GM23338 (cell line): Measurements from ENCODE around the gene ZNF491. TPM values are rescaled to one million over a fixed set of nuclear protein-coding genes. Genes with fewer than 3 reads are reported as not detected.
"Not testable (repeated sequence)": the region's sequence is repeated elsewhere in the genome, so short reads cannot be mapped to it uniquely, and the experiment has no call there.

ENCODE experiments used
- ATAC-seq: fragments of 200-7000 bp; cut with Tn5 transposase; 3 replicates; pipeline ENCODE4 v1.9.1; 2020
- DNase-seq: peaks from one replicate; pipeline ENCODE4 v3.0.0-alpha.2; 2015; ENCODE audit warnings: low spot score
- H2AFZ ChIP-seq: fragments of 200-600 bp; sonication (generic); 2 replicates; pipeline ENCODE4 v1.8.0; 2016; ENCODE audit warnings: antibody characterized with exemption, mild to moderate bottlenecking, moderate library complexity
- H3F3A ChIP-seq: fragments of 200-600 bp; sonication (generic); replicated peaks from 2 replicates; pipeline ENCODE4 v1.8.0; 2017; ENCODE audit warnings: antibody characterized with exemption, mixed run types, low read depth
- H3K27ac ChIP-seq: fragments of 200-600 bp; sonication (generic); 2 replicates; pipeline ENCODE4 v1.6.1; 2016; ENCODE audit warnings: low read depth
- H3K27me3 ChIP-seq: fragments of 200-600 bp; sonication (generic); 2 replicates; pipeline ENCODE4 v1.8.0; 2016; ENCODE audit warnings: mild to moderate bottlenecking, mixed run types, moderate library complexity; ENCODE audit not compliant: insufficient read depth
- H3K36me3 ChIP-seq: fragments of 200-600 bp; sonication (generic); 2 replicates; pipeline ENCODE4 v1.8.0; 2016; ENCODE audit warnings: mild to moderate bottlenecking; ENCODE audit not compliant: insufficient read depth
- H3K4me1 ChIP-seq: fragments of 200-600 bp; sonication (generic); 2 replicates; pipeline ENCODE4 v1.8.0; 2016; ENCODE audit warnings: mild to moderate bottlenecking, moderate library complexity; ENCODE audit not compliant: insufficient read depth
- H3K4me2 ChIP-seq: fragments of 200-600 bp; sonication (generic); 2 replicates; pipeline ENCODE4 v1.7.1; 2017; ENCODE audit warnings: mixed run types
- H3K4me3 ChIP-seq: fragments of 200-600 bp; sonication (generic); 2 replicates; pipeline ENCODE4 v1.6.1; 2016; ENCODE audit warnings: mixed run types
- H3K79me2 ChIP-seq: fragments of 200-600 bp; sonication (generic); replicated peaks from 2 replicates; pipeline ENCODE4 v1.8.0; 2017; ENCODE audit warnings: mild to moderate bottlenecking; ENCODE audit not compliant: insufficient read depth
- H3K9me2 ChIP-seq: fragments of 200-600 bp; sonication (generic); 2 replicates; pipeline ENCODE4 v1.8.0; 2017; ENCODE audit not compliant: insufficient read depth
- H4K20me1 ChIP-seq: fragments of 200-600 bp; sonication (generic); replicated peaks from 2 replicates; pipeline ENCODE4 v1.8.0; 2017; ENCODE audit warnings: mild to moderate bottlenecking; ENCODE audit not compliant: insufficient read depth
- H3K27ac Mint-ChIP-seq: 2 replicates; pipeline ENCODE4 v1.8.0; 2020; ENCODE audit warnings: inconsistent platforms, mild to moderate bottlenecking, moderate library complexity, mixed read lengths
- H3K27me3 Mint-ChIP-seq: 3 replicates; pipeline ENCODE4 v1.8.0; 2022; ENCODE audit warnings: low read depth, mild to moderate bottlenecking, moderate library complexity, mixed read lengths, inconsistent platforms; ENCODE audit not compliant: insufficient read depth, poor library complexity
- H3K36me3 Mint-ChIP-seq: 3 replicates; pipeline ENCODE4 v1.8.0; 2021; ENCODE audit warnings: low read depth, mild to moderate bottlenecking, inconsistent platforms, moderate library complexity, mixed read lengths
- H3K4me1 Mint-ChIP-seq: 3 replicates; pipeline ENCODE4 v1.8.0; 2020; ENCODE audit warnings: mild to moderate bottlenecking, inconsistent platforms, mixed read lengths
- H3K4me3 Mint-ChIP-seq: 3 replicates; pipeline ENCODE4 v1.8.0; 2021; ENCODE audit warnings: moderate library complexity, mild to moderate bottlenecking, inconsistent platforms, mixed read lengths
- H3K9me3 Mint-ChIP-seq: 3 replicates; pipeline ENCODE4 v1.8.0; 2020; ENCODE audit warnings: moderate library complexity, mild to moderate bottlenecking, inconsistent platforms, mixed read lengths
- EZH2 ChIP-seq: fragments of 200-600 bp; sonication (generic); IDR thresholded peaks from one replicate; pipeline ENCODE4 v1.8.0; 2017; ENCODE audit warnings: antibody characterized with exemption, mild to moderate bottlenecking, low read depth; ENCODE audit not compliant: unreplicated experiment
- EZH2phosphoT487 ChIP-seq: fragments of 200-600 bp; sonication (generic); IDR thresholded peaks from one replicate; pipeline ENCODE4 v1.8.1; 2018; ENCODE audit warnings: antibody characterized with exemption; ENCODE audit not compliant: unreplicated experiment
- JUNB ChIP-seq: IDR thresholded peaks from one replicate; pipeline ENCODE4 v1.6.1; 2016; ENCODE audit warnings: antibody characterized with exemption; ENCODE audit not compliant: unreplicated experiment
- NANOG ChIP-seq: IDR thresholded peaks from 2 replicates; pipeline ENCODE4 v1.6.1; 2016; ENCODE audit warnings: antibody characterized with exemption, borderline replicate concordance
- POLR2AphosphoS5 ChIP-seq: IDR thresholded peaks from 2 replicates; pipeline ENCODE4 v1.6.1; 2016; ENCODE audit warnings: antibody characterized with exemption, low read depth
- ZNF114 ChIP-seq: fragments of 250-450 bp; sonication (Bioruptor Pico); IDR thresholded peaks from 2 replicates; pipeline ENCODE4 v1.5.0; 2020; ENCODE audit warnings: mild to moderate bottlenecking, moderate library complexity
- ZNF331 ChIP-seq: fragments of 250-450 bp; sonication (Bioruptor Pico); IDR thresholded peaks from 2 replicates; pipeline ENCODE4 v1.5.0; 2020; ENCODE audit warnings: low read depth, mild to moderate bottlenecking, moderate library complexity
- polyA plus RNA-seq: library from polyadenylated mRNA; unstranded; fragments of >200 nt; fragmentation: Nextera tagmentation; extraction: Ambion mirVana; gene quantifications from 2 replicates; pipeline ENCODE4 v1.2.1, GENCODE V29; 2016
- total RNA-seq: library from RNA; depleted of rRNA; stranded (reverse); fragments of >200 nt; shearing (Covaris generic); gene quantifications from 2 replicates; pipeline ENCODE4 v1.2.3, GENCODE V29; 2014
- TF ChIP-seq, protein P1 (sequence below), 2 experiments: fragments of 200-600 bp in 1 of 2; sonication (generic) in 1 of 2; conservative IDR thresholded peaks; 2 replicates each; pipeline versions ENCODE4 v1.5.1 to v1.6.1; 2016 to 2017; ENCODE audit warnings: antibody characterized with exemption in 2 of 2, low read depth in 2 of 2, mild to moderate bottlenecking in 2 of 2, moderate library complexity in 1 of 2
- TF ChIP-seq, protein P2 (sequence below): IDR thresholded peaks from 2 replicates; pipeline ENCODE4 v1.6.1; 2016; ENCODE audit warnings: antibody characterized with exemption
- TF ChIP-seq, protein P3 (sequence below): fragments of 250-450 bp; sonication (Bioruptor Pico); IDR thresholded peaks from 2 replicates; pipeline ENCODE4 v1.5.0; 2020; ENCODE audit warnings: mild to moderate bottlenecking, moderate library complexity

ZNF491 gene
- total and polyA plus RNA-seq, 2 experiments from 2014 or later, result 0.32 to 1.3 TPM

DNA sequence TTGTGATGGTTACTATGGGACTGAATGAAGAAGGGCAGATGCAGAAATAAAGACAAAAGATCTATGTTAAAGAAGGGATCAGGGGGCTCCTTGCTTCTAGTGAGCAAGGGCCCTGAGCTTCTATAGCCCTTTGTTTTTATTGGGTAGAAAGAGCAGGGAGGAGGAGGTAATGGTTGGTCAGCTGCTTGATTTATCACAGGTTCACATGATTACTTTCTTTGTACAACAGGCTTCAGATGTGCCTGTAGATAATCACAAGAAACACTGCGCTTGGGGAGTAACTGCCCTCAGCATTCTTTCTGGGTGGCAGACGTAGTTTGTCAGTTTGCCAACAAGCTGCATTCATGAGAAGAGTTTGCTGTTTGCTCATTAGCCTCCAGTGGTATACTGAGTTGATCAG, 45.4 kb downstream of the ZNF491 start (continued):
- TF ChIP-seq ZNF331 (no peak), EZH2phosphoT487 (no peak), JUNB (no peak)

DNA sequence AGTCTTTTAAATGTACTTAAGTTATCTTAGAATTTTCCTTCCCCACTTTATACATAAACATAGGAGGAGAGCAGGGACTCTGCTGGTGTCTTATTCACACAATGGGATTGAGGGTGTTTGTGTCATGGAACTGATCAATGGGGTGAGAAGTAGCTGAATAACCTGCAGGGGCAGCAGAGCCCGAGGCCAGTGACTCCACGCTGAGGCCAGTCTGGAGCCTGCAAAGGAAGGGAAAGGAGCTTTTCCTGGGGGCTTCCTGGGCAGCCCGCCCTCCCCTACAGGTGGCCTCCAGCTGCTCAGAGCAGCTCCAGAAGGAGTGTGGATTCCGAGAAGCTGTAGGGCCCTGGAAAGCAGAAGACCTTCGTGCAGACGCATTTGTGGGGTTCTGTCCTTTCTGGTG, 49.3 kb downstream of the ZNF491 start:
- H2AFZ ChIP-seq, H3K27me3 Mint-ChIP-seq, ATAC-seq, H3K4me1 ChIP-seq, H3K4me1 Mint-ChIP-seq, H3K9me2 ChIP-seq, H3K79me2 ChIP-seq, H3K4me3 Mint-ChIP-seq, H3K27ac ChIP-seq, H3K36me3 ChIP-seq, H3K4me3 ChIP-seq, H3K27ac Mint-ChIP-seq, H4K20me1 ChIP-seq, H3K4me2 ChIP-seq, H3F3A ChIP-seq: not testable (repeated sequence)
- peaks cover 15% of the 10 kb centered on the region for H3K27me3 ChIP-seq
- peak; percentile 59 for DNase-seq
- Mint-ChIP-seq H3K9me3 (peaks cover 95% of the 10 kb centered on the region), H3K36me3 (peaks cover 22% of the 10 kb centered on the region)
- TF ChIP-seq, protein P1, sequence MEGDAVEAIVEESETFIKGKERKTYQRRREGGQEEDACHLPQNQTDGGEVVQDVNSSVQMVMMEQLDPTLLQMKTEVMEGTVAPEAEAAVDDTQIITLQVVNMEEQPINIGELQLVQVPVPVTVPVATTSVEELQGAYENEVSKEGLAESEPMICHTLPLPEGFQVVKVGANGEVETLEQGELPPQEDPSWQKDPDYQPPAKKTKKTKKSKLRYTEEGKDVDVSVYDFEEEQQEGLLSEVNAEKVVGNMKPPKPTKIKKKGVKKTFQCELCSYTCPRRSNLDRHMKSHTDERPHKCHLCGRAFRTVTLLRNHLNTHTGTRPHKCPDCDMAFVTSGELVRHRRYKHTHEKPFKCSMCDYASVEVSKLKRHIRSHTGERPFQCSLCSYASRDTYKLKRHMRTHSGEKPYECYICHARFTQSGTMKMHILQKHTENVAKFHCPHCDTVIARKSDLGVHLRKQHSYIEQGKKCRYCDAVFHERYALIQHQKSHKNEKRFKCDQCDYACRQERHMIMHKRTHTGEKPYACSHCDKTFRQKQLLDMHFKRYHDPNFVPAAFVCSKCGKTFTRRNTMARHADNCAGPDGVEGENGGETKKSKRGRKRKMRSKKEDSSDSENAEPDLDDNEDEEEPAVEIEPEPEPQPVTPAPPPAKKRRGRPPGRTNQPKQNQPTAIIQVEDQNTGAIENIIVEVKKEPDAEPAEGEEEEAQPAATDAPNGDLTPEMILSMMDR (conservative IDR thresholded peaks at IDR 0.05; ENCODE audit: low read depth in 2 of 2), result peak in 1 of 2 experiments; percentile 23; a peak in 1 of 4 replicates

DNA sequence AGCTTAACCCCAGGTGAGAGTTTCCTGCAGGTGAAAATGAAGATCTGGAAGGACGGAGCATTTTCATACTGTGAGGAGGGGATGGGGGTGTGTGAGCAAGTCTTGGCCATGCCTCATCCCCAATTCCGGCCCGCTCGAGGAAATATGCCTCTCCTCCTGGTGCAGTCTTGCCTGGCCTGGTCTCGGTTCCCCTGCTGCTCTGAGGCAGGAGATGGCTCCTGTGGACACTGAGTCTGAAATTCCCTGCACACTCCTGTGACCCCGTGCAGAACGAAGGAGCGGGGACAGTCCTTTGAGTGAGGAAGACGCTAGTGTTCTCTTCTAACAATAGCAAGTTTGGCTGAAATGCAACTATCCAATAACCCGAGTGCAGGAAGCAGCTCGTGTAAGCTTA, 49.9 kb downstream of the ZNF491 start:
- H3K4me2 ChIP-seq, result peak overlapping the region; percentile 85

More for the DNA sequence above, 49.9 kb downstream of the ZNF491 start:
- Histone ChIP-seq H3K27me3 (peaks cover 15% of the 10 kb centered on the region), H3K9me2 (no peaks in the 10 kb centered on the region), H2AFZ (peak overlapping the region; percentile 87; the same call in 1 of the 2 replicates), H3K36me3 (no peaks in the 10 kb centered on the region), H3K27ac (no peak overlapping the region), H3K4me1 (no peaks in the 10 kb centered on the region), H3F3A (no peaks in the 10 kb centered on the region), H4K20me1 (no peaks in the 10 kb centered on the region), H3K4me3 (peak overlapping the region; percentile 65), H3K79me2 (no peaks in the 10 kb centered on the region)
- ATAC-seq (no peak), DNase-seq (no peak)
- Mint-ChIP-seq H3K4me3 (no peak overlapping the region), H3K27ac (no peak overlapping the region), H3K27me3 (peaks cover 5% of the 10 kb centered on the region), H3K4me1 (no peaks in the 10 kb centered on the region), H3K36me3 (peaks cover 22% of the 10 kb centered on the region), H3K9me3 (peaks cover 93% of the 10 kb centered on the region)
- TF ChIP-seq EZH2, result no peak
- TF ChIP-seq, protein P2, sequence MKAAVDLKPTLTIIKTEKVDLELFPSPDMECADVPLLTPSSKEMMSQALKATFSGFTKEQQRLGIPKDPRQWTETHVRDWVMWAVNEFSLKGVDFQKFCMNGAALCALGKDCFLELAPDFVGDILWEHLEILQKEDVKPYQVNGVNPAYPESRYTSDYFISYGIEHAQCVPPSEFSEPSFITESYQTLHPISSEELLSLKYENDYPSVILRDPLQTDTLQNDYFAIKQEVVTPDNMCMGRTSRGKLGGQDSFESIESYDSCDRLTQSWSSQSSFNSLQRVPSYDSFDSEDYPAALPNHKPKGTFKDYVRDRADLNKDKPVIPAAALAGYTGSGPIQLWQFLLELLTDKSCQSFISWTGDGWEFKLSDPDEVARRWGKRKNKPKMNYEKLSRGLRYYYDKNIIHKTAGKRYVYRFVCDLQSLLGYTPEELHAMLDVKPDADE, result no peak
- no peak for TF ChIP-seq ZNF114
- TF ChIP-seq NANOG, result no peak
- no peak for TF ChIP-seq POLR2AphosphoS5
- TF ChIP-seq, protein P3, sequence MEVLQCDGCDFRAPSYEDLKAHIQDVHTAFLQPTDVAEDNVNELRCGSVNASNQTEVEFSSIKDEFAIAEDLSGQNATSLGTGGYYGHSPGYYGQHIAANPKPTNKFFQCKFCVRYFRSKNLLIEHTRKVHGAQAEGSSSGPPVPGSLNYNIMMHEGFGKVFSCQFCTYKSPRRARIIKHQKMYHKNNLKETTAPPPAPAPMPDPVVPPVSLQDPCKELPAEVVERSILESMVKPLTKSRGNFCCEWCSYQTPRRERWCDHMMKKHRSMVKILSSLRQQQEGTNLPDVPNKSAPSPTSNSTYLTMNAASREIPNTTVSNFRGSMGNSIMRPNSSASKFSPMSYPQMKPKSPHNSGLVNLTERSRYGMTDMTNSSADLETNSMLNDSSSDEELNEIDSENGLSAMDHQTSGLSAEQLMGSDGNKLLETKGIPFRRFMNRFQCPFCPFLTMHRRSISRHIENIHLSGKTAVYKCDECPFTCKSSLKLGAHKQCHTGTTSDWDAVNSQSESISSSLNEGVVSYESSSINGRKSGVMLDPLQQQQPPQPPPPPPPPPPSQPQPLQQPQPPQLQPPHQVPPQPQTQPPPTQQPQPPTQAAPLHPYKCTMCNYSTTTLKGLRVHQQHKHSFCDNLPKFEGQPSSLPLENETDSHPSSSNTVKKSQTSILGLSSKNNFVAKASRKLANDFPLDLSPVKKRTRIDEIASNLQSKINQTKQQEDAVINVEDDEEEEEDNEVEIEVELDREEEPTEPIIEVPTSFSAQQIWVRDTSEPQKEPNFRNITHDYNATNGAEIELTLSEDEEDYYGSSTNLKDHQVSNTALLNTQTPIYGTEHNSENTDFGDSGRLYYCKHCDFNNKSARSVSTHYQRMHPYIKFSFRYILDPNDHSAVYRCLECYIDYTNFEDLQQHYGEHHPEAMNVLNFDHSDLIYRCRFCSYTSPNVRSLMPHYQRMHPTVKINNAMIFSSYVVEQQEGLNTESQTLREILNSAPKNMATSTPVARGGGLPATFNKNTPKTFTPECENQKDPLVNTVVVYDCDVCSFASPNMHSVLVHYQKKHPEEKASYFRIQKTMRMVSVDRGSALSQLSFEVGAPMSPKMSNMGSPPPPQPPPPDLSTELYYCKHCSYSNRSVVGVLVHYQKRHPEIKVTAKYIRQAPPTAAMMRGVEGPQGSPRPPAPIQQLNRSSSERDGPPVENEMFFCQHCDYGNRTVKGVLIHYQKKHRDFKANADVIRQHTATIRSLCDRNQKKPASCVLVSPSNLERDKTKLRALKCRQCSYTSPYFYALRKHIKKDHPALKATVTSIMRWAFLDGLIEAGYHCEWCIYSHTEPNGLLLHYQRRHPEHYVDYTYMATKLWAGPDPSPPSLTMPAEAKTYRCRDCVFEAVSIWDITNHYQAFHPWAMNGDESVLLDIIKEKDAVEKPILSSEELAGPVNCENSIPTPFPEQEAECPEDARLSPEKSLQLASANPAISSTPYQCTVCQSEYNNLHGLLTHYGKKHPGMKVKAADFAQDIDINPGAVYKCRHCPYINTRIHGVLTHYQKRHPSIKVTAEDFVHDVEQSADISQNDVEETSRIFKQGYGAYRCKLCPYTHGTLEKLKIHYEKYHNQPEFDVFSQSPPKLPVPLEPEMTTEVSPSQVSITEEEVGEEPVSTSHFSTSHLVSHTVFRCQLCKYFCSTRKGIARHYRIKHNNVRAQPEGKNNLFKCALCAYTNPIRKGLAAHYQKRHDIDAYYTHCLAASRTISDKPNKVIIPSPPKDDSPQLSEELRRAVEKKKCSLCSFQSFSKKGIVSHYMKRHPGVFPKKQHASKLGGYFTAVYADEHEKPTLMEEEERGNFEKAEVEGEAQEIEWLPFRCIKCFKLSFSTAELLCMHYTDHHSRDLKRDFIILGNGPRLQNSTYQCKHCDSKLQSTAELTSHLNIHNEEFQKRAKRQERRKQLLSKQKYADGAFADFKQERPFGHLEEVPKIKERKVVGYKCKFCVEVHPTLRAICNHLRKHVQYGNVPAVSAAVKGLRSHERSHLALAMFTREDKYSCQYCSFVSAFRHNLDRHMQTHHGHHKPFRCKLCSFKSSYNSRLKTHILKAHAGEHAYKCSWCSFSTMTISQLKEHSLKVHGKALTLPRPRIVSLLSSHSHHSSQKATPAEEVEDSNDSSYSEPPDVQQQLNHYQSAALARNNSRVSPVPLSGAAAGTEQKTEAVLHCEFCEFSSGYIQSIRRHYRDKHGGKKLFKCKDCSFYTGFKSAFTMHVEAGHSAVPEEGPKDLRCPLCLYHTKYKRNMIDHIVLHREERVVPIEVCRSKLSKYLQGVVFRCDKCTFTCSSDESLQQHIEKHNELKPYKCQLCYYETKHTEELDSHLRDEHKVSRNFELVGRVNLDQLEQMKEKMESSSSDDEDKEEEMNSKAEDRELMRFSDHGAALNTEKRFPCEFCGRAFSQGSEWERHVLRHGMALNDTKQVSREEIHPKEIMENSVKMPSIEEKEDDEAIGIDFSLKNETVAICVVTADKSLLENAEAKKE (CRISPR knock-in tag), result no peak
